ENCODE results near the gene ZNF502.

The ZNF502 gene

GRCh38 chr3:44712455-44713075 lies at the start of gene ZNF502 (continued):
- TF ChIP-seq SETDB1 (IDR thresholded peaks at IDR 0.05; ENCODE audit: insufficient read length, low read length) (peak; percentile 60), ZBTB20 (tag by site-specific recombination; IDR thresholded peaks at IDR 0.05) (no peak), ZNF324 (tag by site-specific recombination; IDR thresholded peaks at IDR 0.05) (no peak), HIC1 (tag by site-specific recombination; IDR thresholded peaks at IDR 0.05) (no peak), ZNF24 (tag by site-specific recombination; IDR thresholded peaks at IDR 0.05) (peak; percentile 74; the same call in 1 of the 2 replicates), ZNF138 (tag by site-specific recombination; IDR thresholded peaks at IDR 0.05; ENCODE audit: borderline replicate concordance) (no peak), SP2 (tag by site-specific recombination; IDR thresholded peaks at IDR 0.05) (peak; percentile 57), SCRT1 (tag by site-specific recombination; IDR thresholded peaks at IDR 0.05; ENCODE audit: borderline replicate concordance) (no peak)

- no peaks in the 10 kb centered on the region for H3K4me1 ChIP-seq (ENCODE audit: control insufficient read depth, insufficient read depth, low read length)
- ChIA-PET POLR2A (no interaction called here), CTCF (no interaction called here)
- peaks cover 0 to 26% of the 10 kb centered on the region in 2 experiments; a peak in 1 of 3 replicates for H3K36me3 ChIP-seq (ENCODE audit: control insufficient read depth in 2 of 2, insufficient read depth in 1 of 2, low read length in 2 of 2)
- no peaks in the 10 kb centered on the region for H3K9me3 ChIP-seq (ENCODE audit: control insufficient read depth, insufficient read depth, low read depth, low read length)
- no peak overlapping the region for H3K27ac ChIP-seq (ENCODE audit: extremely low read depth, low read depth, low read length)
- H3K4me3 ChIP-seq (ENCODE audit: low read depth, low read length), result no peak overlapping the region
- TF ChIP-seq ZNF473 (tag by site-specific recombination; IDR thresholded peaks at IDR 0.05), result no peak
- TF ChIP-seq CTCF (tag by site-specific recombination; IDR thresholded peaks at IDR 0.05), result no peak
- TF ChIP-seq ZNF530 (tag by site-specific recombination; IDR thresholded peaks at IDR 0.05; ENCODE audit: low read depth), result no peak
- TF ChIP-seq ZNF169 (tag by site-specific recombination; IDR thresholded peaks at IDR 0.05), result no peak
- TF ChIP-seq ZNF148 (tag by site-specific recombination; IDR thresholded peaks at IDR 0.05; ENCODE audit: borderline replicate concordance), result no peak
- no peak for TF ChIP-seq ZNF341 (tag by site-specific recombination; IDR thresholded peaks at IDR 0.05; ENCODE audit: low read depth)
- no peak for TF ChIP-seq ZNF366 (tag by site-specific recombination; conservative IDR thresholded peaks at IDR 0.05)
- no peak for TF ChIP-seq SALL2 (tag by site-specific recombination; IDR thresholded peaks at IDR 0.05; ENCODE audit: borderline replicate concordance)
- no peak for TF ChIP-seq ZNF623 (tag by site-specific recombination; IDR thresholded peaks at IDR 0.05)
- no peak for TF ChIP-seq ZBTB21 (tag by site-specific recombination; IDR thresholded peaks at IDR 0.05)
- TF ChIP-seq ZNF626 (tag by site-specific recombination; IDR thresholded peaks at IDR 0.05), result no peak
- TF ChIP-seq PBX3 (CRISPR knock-in tag; IDR thresholded peaks at IDR 0.05), result no peak
- no peak for TF ChIP-seq ZNF391 (tag by site-specific recombination; IDR thresholded peaks at IDR 0.05; ENCODE audit: borderline replicate concordance, low read depth)
- no peak for TF ChIP-seq WT1 (tag by site-specific recombination; IDR thresholded peaks at IDR 0.05)
- TF ChIP-seq GLIS1 (tag by site-specific recombination; IDR thresholded peaks at IDR 0.05), result no peak
- TF ChIP-seq ZBTB26 (tag by site-specific recombination; optimal IDR thresholded peaks at IDR 0.05), result no peak
Observed at GRCh38 chr3:44665173-44665572, 47.3 kb upstream of the ZNF502 start.
